ENCODE results near the gene ENOSF1.
A peak's percentile ranks its signal among the peaks of the same experiment; 100 is the strongest.

ENOSF1 gene

DNA sequence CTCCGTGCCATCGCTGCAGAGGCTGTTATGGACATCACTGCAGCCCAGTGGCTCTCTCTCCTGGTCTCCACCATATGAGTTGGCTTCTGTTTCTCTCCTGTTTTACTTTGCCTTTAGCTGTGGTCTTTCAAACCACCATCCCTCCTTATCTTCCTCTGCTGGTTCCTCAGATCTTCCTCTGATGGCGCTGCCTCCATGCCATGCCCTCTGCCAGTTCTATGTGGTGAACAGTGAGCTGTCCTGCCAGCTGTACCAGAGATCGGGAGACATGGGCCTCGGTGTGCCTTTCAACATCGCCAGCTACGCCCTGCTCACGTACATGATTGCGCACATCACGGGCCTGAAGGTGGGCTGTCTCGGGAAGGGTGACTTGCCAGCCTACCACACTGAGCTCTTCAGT lies 41.9 kb downstream of the ENOSF1 start:
- no peak for DNase-seq (ENCODE audit: low read depth)
- Histone ChIP-seq H3K4me3 (ENCODE audit: low read length) (no peak overlapping the region), H3K36me3 (ENCODE audit: control insufficient read depth, insufficient read depth, low read length, severe bottlenecking) (peaks cover 47% of the 10 kb centered on the region)

DNA sequence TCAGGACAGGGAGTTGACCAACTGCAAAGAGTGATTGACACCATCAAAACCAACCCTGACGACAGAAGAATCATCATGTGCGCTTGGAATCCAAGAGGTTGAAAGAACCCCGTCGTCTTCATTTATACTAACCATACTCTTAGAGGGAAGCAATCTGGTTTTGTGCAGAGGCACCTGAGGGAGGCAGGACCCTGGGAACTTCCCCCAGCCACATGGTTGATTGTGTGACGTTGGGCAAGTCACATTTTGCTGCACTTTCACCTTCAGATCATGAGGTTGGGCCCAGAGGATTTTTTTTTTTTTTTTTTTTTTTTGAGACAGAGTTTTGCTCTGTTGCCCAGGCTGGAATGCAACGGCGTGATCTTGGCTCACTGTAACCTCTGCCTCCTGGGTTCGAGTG lies 43.4 kb downstream of the ENOSF1 start:
- no peak for DNase-seq (ENCODE audit: low read depth)
- Histone ChIP-seq H3K36me3 (ENCODE audit: control insufficient read depth, insufficient read depth, low read length, severe bottlenecking) (peaks cover 39% of the 10 kb centered on the region), H3K4me3 (ENCODE audit: low read length) (no peak overlapping the region)

More for the DNA sequence above, 41.9 kb downstream of the ENOSF1 start:
- Histone ChIP-seq H3K9me3 (ENCODE audit: control insufficient read depth, low read length) (no peaks in the 10 kb centered on the region), H3K9ac (ENCODE audit: low read length) (no peak overlapping the region), H3K27me3 (replicated peaks; ENCODE audit: control insufficient read depth, insufficient read depth, low read length) (no peaks in the 10 kb centered on the region), H3K4me1 (ENCODE audit: control insufficient read depth, insufficient read depth, low read length) (peaks cover 5% of the 10 kb centered on the region)

DNA sequence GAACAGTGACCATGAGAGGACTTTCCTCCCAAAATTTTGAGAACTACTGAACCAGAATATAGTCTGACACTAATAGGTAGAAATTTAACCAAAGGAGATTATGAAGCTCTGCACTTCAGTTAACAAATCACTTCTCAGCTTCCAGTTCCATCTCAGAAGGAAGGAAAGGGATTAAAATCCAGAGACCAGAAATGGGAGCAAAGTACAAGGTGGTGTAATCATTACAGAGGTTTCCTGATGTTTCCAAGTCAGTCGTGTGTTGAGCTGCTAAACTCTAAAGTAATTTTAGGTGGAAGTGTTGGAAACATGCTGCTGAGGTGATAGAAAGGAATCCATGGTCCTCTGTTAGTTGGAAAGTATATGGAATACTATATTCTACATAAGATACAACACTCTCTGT lies 44.2 kb downstream of the ENOSF1 start:
- Histone ChIP-seq H3K36me3 (ENCODE audit: control insufficient read depth, insufficient read depth, low read length, severe bottlenecking) (peaks cover 30% of the 10 kb centered on the region), H3K9ac (ENCODE audit: low read length) (no peak overlapping the region), H3K9me3 (ENCODE audit: control insufficient read depth, low read length) (no peaks in the 10 kb centered on the region), H3K4me3 (ENCODE audit: low read length) (no peak overlapping the region), H3K4me1 (ENCODE audit: control insufficient read depth, insufficient read depth, low read length) (no peaks in the 10 kb centered on the region), H3K27me3 (replicated peaks; ENCODE audit: control insufficient read depth, insufficient read depth, low read length) (no peaks in the 10 kb centered on the region)
- no peak for DNase-seq (ENCODE audit: low read depth)

More for the DNA sequence above, 43.4 kb downstream of the ENOSF1 start:
- Histone ChIP-seq H3K27me3 (replicated peaks; ENCODE audit: control insufficient read depth, insufficient read depth, low read length) (no peaks in the 10 kb centered on the region), H3K9me3 (ENCODE audit: control insufficient read depth, low read length) (no peaks in the 10 kb centered on the region), H3K9ac (ENCODE audit: low read length) (no peak overlapping the region), H3K4me1 (ENCODE audit: control insufficient read depth, insufficient read depth, low read length) (peaks cover 2% of the 10 kb centered on the region)

DNA sequence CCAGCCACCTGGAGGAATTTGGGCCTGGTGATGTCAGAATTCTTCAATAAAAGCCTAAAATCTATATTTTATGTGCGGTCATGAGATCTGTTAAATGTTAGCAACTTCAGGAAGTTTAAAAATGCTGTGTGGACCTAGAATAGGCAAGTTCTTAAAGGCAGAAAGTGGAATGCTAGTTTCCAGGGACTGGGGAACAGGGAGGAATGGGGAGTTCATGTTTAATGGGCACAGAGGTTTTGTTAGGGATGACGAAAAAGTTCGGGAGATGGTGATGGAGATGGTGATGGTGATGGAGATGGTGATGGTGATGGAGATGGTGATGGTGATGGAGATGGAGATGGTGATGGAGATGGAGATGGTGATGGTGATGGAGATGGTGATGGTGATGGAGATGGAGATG lies 45.8 kb downstream of the ENOSF1 start:
- DNase-seq (ENCODE audit: low read depth), result no peak
- no peaks in the 10 kb centered on the region for H3K27me3 ChIP-seq (replicated peaks; ENCODE audit: control insufficient read depth, insufficient read depth, low read length)
- H3K9ac ChIP-seq (ENCODE audit: low read length), result no peak overlapping the region
- H3K4me3 ChIP-seq (ENCODE audit: low read length), result no peak overlapping the region
- peaks cover 16% of the 10 kb centered on the region for H3K36me3 ChIP-seq (ENCODE audit: control insufficient read depth, insufficient read depth, low read length, severe bottlenecking)
- no peaks in the 10 kb centered on the region for H3K9me3 ChIP-seq (ENCODE audit: control insufficient read depth, low read length)
- H3K4me1 ChIP-seq (ENCODE audit: control insufficient read depth, insufficient read depth, low read length), result no peaks in the 10 kb centered on the region

DNA sequence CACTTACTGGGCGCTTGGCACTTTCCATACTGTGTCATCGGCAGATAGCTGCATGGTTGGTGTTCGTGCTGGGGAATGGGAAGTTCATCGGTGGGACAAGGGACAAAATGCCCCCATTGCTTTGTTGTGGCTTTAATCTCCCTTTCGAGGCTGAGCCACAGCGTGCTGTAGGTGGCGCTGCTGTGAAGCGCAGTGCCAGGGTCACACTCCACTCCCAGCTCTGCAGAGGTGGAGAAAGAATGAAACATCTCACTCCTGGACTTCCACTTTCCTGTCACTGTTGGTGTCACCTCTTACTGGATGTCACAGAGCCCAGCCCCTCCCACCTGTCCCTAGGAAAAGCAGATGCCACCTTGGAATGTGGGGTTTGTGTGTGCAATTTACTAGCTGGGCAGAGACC lies 46.3 kb downstream of the ENOSF1 start:
- no peak overlapping the region for H3K9ac ChIP-seq (ENCODE audit: low read length)
- no peaks in the 10 kb centered on the region for H3K27me3 ChIP-seq (replicated peaks; ENCODE audit: control insufficient read depth, insufficient read depth, low read length)
- no peak for DNase-seq (ENCODE audit: low read depth)
- no peaks in the 10 kb centered on the region for H3K4me1 ChIP-seq (ENCODE audit: control insufficient read depth, insufficient read depth, low read length)
- peaks cover 11% of the 10 kb centered on the region for H3K36me3 ChIP-seq (ENCODE audit: control insufficient read depth, insufficient read depth, low read length, severe bottlenecking)
- no peak overlapping the region for H3K4me3 ChIP-seq (ENCODE audit: low read length)
- H3K9me3 ChIP-seq (ENCODE audit: control insufficient read depth, low read length), result no peaks in the 10 kb centered on the region

DNA sequence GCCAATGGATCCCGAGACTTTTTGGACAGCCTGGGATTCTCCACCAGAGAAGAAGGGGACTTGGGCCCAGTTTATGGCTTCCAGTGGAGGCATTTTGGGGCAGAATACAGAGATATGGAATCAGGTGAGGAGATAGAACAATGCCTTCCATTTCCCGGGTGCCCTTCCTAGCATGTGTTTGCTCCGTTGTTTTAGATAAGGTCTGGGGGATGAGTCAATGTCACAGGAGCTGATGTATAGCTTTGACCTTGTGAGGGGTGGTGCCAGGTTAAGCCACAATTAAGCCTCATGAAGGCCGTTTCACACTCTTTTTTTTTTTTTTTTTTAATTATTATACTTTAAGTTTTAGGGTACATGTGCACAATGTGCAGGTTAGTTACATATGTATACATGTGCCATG lies 50.2 kb downstream of the ENOSF1 start:
- no peaks in the 10 kb centered on the region for H3K27me3 ChIP-seq (replicated peaks; ENCODE audit: control insufficient read depth, insufficient read depth, low read length)
- DNase-seq (ENCODE audit: low read depth), result no peak
- no peak overlapping the region for H3K9ac ChIP-seq (ENCODE audit: low read length)
- H3K36me3 ChIP-seq (ENCODE audit: control insufficient read depth, insufficient read depth, low read length, severe bottlenecking), result no peaks in the 10 kb centered on the region
- no peaks in the 10 kb centered on the region for H3K9me3 ChIP-seq (ENCODE audit: control insufficient read depth, low read length)
- H3K4me1 ChIP-seq (ENCODE audit: control insufficient read depth, insufficient read depth, low read length), result peaks cover 1% of the 10 kb centered on the region
- H3K4me3 ChIP-seq (ENCODE audit: low read length), result no peak overlapping the region

DNA sequence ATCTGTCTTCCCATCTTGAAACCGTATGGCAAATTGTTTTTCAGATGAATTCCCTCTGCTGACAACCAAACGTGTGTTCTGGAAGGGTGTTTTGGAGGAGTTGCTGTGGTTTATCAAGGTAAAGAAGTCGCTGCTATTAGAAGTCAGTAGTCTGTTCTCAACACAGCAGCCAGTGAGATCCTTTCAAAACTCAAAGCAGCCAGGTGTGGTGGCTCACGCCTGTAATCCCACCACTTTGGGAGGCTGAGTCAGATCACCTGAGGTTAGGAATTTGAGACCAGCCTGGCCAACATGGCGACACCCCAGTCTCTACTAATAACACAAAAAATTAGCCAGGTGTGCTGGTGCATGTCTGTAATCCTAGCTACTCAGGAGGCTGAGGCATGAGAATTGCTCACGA lies 52.8 kb downstream of the ENOSF1 start:
- H3K27me3 ChIP-seq (replicated peaks; ENCODE audit: control insufficient read depth, insufficient read depth, low read length), result no peaks in the 10 kb centered on the region
- DNase-seq (ENCODE audit: low read depth), result no peak
- H3K4me3 ChIP-seq (ENCODE audit: low read length), result no peak overlapping the region

DNA sequence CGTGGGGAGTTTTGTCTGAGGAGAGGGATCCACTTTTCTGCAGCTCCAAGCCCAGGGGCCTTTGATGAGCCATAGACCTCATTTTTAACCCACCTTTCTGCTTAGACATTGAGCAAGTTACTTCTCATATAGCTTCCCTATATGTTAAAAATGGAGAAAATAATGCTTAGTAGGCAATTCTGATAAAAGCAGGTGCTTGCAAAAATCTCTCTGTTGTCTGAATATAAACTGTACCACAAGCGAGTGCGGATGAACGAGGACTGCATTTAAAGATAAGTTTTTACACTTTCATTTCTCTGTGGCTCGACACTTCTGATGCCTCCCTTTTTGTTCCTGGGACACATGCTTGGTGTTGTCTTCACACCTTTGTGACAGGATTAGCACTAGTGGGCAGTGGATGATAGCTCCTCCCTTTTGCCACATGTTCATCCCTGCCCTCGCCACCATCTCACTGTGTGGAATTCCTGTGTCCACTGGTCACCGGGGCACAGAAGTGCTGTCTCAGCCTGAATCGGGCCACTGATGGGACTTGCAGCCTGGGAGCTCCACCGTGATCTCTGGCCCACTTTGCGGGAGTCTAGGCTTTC lies 53.4 kb downstream of the ENOSF1 start:
- Histone ChIP-seq H3K9ac (ENCODE audit: low read length) (no peak overlapping the region), H3K4me1 (ENCODE audit: control insufficient read depth, insufficient read depth, low read length) (peaks cover 4% of the 10 kb centered on the region), H3K27me3 (replicated peaks; ENCODE audit: control insufficient read depth, insufficient read depth, low read length) (no peaks in the 10 kb centered on the region), H3K9me3 (ENCODE audit: control insufficient read depth, low read length) (no peaks in the 10 kb centered on the region), H3K4me3 (ENCODE audit: low read length) (peak overlapping the region; percentile 93), H3K36me3 (ENCODE audit: control insufficient read depth, insufficient read depth, low read length, severe bottlenecking) (no peaks in the 10 kb centered on the region)
- DNase-seq (ENCODE audit: low read depth), result no peak

More for the DNA sequence above, 52.8 kb downstream of the ENOSF1 start:
- Histone ChIP-seq H3K9ac (ENCODE audit: low read length) (no peak overlapping the region), H3K4me1 (ENCODE audit: control insufficient read depth, insufficient read depth, low read length) (peaks cover 4% of the 10 kb centered on the region), H3K36me3 (ENCODE audit: control insufficient read depth, insufficient read depth, low read length, severe bottlenecking) (no peaks in the 10 kb centered on the region), H3K9me3 (ENCODE audit: control insufficient read depth, low read length) (no peaks in the 10 kb centered on the region)

DNA sequence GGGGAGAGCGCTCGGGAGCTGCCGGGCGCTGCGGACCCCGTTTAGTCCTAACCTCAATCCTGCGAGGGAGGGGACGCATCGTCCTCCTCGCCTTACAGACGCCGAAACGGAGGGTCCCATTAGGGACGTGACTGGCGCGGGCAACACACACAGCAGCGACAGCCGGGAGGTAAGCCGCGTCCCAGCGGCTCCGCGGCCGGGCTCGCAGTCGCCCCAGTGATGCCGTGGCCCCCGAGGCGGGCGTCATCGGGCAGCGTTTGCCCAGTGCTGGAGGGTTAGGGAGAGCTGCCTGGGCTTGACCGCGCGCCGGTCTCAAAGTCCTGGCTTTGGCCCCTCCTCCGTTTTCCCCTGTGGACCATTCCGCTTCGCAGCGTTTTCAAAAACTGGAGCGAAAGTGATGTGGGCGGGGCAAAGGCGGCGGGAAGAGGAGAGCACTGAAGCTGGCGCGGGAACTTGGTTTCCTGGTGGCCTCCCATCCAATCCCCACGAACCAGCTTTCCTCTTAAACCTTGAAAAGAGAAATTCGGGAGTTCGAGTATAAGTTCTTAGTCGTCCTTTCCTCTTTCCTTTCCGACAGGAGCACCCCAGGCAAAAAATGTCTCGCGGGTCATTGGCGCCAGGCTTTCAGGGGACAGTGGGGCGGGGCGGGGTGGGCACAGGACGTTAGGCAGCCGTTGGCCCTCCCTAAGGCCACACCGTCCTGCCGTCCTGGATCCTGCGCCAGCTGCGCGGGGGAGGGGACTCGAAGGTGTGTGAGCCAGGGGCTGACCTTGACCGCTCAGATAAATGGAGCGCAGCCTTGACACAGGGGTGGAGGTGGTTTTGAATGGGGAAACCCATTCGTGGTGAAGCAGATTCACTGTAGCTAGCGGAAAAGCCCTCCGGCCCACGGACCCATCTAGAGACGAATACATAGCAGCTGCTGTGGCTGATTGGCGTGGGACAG lies 54.2 kb downstream of the ENOSF1 start:
- H3K9me3 ChIP-seq (ENCODE audit: control insufficient read depth, low read length), result no peaks in the 10 kb centered on the region
- peak; percentile 95 for DNase-seq (ENCODE audit: low read depth)
- peaks cover 4% of the 10 kb centered on the region for H3K4me1 ChIP-seq (ENCODE audit: control insufficient read depth, insufficient read depth, low read length)
- peak overlapping the region; percentile 93 for H3K4me3 ChIP-seq (ENCODE audit: low read length)
- no peaks in the 10 kb centered on the region for H3K36me3 ChIP-seq (ENCODE audit: control insufficient read depth, insufficient read depth, low read length, severe bottlenecking)
- H3K9ac ChIP-seq (ENCODE audit: low read length), result peak overlapping the region; percentile 84
- no peaks in the 10 kb centered on the region for H3K27me3 ChIP-seq (replicated peaks; ENCODE audit: control insufficient read depth, insufficient read depth, low read length)

DNA sequence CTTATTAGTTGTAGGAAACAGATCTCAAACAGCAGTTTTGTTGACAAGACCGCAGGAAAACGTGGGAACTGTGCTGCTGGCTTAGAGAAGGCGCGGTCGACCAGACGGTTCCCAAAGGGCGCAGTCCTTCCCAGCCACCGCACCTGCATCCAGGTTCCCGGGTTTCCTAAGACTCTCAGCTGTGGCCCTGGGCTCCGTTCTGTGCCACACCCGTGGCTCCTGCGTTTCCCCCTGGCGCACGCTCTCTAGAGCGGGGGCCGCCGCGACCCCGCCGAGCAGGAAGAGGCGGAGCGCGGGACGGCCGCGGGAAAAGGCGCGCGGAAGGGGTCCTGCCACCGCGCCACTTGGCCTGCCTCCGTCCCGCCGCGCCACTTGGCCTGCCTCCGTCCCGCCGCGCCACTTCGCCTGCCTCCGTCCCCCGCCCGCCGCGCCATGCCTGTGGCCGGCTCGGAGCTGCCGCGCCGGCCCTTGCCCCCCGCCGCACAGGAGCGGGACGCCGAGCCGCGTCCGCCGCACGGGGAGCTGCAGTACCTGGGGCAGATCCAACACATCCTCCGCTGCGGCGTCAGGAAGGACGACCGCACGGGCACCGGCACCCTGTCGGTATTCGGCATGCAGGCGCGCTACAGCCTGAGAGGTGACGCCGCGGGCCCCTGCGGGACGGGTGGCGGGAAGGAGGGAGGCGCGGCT lies 55.0 kb downstream of the ENOSF1 start, which contains the start of gene TYMS:
TSS of gene TYMS (plus strand) at position 343 of the 690 bp plus-strand sequence. CDS start at position 433, 90 bp downstream.
- H3K4me1 ChIP-seq (ENCODE audit: control insufficient read depth, insufficient read depth, low read length), result peaks cover 4% of the 10 kb centered on the region
- H3K4me3 ChIP-seq (ENCODE audit: low read length), result peak within 1 kb of the TSS; percentile 93
- no peaks in the 10 kb centered on the region for H3K9me3 ChIP-seq (ENCODE audit: control insufficient read depth, low read length)
- DNase-seq (ENCODE audit: low read depth), result peak; percentile 65
- no peaks in the 10 kb centered on the region for H3K27me3 ChIP-seq (replicated peaks; ENCODE audit: control insufficient read depth, insufficient read depth, low read length)
- H3K9ac ChIP-seq (ENCODE audit: low read length), result peak within 1 kb of the TSS; percentile 84
- H3K36me3 ChIP-seq (ENCODE audit: control insufficient read depth, insufficient read depth, low read length, severe bottlenecking), result no peaks in the 10 kb centered on the region

DNA sequence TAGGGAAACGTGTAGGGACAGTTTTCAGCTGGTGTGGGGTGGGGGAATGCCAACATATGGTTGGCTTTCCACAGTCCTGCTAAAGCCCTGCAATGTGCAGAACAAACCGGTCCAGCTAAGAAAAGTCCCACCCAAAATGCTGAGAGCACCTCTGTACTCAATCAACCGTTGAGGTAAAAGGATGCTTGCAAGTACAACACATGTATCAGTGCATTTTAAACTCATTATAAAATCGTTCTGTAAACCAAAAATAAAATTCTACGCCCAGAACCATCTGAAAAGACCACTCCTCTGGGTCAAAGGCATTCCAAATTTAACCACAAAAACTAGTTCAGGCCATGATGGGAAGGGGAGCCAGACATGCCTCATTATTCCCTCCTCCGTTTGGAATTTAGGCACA lies 57.0 kb downstream of the ENOSF1 start:
- Histone ChIP-seq H3K4me1 (ENCODE audit: control insufficient read depth, insufficient read depth, low read length) (peaks cover 4% of the 10 kb centered on the region), H3K9me3 (ENCODE audit: control insufficient read depth, low read length) (no peaks in the 10 kb centered on the region), H3K4me3 (ENCODE audit: low read length) (no peak overlapping the region), H3K27me3 (replicated peaks; ENCODE audit: control insufficient read depth, insufficient read depth, low read length) (no peaks in the 10 kb centered on the region), H3K36me3 (ENCODE audit: control insufficient read depth, insufficient read depth, low read length, severe bottlenecking) (no peaks in the 10 kb centered on the region), H3K9ac (ENCODE audit: low read length) (no peak overlapping the region)
- DNase-seq (ENCODE audit: low read depth), result no peak
